ENCODE results near the gene SNX6.
"Not testable (repeated sequence)": the region's sequence is repeated elsewhere in the genome, so short reads cannot be mapped to it uniquely, and the experiment has no call there.

Gene SNX6

DNA sequence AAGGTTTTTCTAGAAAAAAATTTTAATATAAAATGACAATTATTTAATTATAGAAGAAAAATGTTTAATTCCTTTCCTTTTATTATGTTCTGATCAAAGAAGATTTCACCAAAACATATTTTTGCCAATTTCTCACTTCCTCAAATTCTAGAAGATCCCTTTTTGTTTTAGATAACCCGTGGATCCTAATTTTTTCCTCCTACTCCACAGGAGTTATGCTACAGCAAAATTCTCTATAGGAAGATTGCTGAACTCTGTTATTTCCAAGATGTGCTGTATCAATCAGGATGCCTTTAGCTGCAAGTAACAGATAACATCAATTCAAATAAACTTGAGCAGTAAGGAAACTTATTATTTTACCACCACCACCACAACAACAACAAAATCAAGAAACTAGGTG is 3.8 kb upstream of the SNX6 start:
- no peak for DNase-seq

DNA sequence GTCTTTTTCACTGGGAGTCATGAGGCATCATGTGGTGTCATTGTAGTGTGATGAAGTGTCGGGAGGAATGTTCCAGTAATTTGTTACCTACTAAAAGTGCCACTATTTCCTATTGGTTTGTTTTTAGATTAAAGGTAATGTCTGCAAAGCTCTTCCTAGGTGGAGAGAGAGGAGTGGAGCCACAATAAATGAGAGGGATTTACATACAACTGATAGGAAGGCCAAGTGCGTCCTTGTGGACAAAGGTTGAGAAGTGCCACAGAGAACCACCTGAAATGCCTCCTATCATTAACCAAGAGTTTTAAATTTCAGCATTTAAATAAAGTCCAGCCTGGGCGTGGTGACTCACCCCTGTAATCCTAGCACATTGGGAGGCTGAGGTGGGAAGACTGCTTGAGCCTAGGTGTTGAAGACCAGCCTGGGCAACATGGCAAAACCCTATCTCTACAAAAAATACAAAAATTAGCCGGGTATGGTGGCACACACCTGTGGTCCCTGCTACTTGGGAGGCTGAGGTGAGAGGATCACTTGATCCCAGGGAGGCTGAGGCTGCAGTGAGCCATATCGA is 2.5 kb upstream of the SNX6 start:
- no peak for DNase-seq

DNA sequence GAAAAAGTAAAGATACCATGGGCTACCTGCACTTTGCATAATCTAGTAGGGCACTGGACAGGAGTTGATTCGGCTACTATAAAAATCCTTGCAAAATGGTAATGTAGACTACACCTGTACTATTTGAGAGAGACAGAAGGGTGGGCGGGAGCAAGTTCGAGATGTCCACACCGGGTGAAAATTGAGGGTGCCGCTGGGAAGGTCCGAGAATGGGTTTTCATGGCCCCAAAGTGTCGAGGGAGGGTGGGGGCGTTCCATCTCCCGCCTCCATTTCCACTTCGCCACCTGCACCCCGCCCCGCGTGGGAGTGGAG is 648 bp downstream of the SNX6 start:
- no peak for DNase-seq

DNA sequence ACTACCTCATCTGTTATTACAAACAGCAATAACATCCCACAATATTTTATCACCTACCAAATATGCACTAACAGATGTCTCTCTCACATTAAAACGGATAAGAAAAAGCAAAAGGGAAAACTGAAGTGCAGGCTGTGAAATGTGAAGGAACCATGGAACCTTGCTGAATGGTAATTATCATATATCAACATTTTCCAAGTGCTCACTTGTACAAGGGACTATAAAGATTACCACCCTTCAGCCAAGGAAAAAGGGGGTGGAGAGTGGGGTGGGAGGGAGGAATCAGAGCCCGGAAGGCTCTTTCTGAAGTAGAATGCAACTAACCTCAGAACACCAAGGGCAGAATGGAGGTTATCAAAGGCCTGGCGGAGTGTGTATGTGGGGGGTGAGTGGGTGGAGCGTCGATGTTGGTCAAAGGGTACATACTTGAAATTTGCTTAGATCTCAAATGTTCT is 1.2 kb downstream of the SNX6 start:
- peak; percentile 43 for DNase-seq

DNA sequence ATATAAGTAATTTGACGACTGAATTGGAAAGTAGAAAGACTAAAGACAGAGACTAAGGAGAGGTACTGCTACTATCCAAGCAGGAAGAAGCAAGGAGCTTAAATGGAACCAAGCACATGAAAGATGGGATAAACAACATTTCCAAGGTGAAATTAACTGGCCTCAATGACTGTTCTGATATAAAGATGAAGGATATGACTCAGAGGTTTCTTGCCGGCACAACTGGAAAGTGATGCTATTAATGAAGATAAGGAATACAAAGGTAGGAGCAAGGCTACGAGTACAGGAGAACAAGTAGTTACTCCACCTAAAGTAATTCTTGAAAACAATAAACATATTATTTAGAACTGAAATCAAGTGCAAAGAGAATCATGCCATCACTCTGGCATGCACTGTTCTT is 6.4 kb downstream of the SNX6 start:
- no peak for DNase-seq

DNA sequence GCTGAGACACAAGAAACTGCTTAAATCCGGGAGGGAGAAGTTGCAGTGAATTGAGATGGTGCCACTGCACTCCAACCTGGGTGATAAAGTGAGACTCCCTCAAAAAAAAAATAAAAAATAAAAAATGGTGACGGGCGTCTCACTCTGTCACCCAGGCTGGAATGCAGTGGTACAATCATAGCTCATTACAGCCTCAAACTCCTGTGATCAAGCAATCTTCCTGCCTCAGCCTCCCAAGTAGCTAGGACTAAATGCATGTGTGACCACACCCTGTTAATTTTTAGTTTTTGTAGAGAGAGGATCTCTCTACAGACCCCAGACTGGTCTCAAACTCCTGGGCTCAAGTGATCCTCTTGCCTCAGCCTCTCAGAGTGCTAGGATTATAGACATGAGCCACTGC is 9.1 kb downstream of the SNX6 start:
- DNase-seq = no peak

DNA sequence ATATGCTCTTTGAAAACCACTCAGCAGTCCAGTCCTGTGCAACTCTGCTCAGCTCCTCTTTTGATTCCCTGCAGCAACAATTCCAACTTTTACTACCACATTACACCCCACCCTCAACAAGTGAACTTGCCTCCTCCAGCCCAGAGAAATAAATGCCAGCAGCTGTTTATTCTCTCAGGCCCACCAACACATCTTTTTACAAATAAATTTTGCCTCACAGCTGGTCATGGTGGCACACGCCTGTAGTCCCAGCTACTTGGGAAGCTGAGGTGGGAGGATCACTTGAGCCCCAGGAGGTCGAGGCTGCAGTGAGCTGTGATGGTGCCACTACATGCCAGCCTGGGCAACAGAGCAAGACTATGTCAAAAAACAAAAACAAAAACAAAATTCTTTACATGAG is 9.8 kb downstream of the SNX6 start:
- DNase-seq = no peak

DNA sequence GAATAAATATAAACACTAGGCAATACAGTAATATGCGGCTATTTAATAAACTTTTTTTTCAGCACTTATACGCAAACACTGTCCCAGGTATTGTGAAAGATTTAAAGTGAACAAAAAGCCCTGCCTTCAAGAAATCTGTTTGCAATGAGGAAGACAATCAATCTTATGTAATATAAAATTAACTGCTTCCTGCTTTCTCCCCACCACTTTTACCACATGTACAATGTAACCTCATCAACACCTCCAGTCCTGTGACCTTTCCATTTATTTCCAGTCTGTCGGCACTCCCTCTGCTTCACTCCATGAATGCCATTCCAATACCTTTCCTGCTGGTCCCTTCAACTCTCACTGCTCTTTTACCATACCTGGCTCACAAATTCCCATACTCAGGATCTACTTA is 10.5 kb downstream of the SNX6 start:
- no peak for DNase-seq

DNA sequence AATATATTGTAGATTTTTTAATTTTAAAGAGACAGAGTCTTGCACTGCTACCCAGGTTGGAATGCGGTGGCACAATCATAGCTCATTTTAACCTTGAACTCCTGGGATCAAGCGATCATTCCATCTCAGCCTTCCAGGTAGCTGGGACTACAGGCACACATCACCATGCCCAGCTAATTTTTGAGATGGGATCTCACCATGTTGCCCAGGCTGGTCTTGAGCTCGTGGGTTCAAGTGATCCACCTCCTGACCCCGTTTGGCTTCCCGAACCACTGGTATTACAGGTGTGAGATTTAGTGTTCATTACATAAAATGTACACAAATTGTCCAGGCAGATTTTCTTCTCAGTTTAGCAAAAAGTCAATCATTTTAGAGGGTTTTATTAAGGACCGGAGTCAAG is 13.6 kb downstream of the SNX6 start:
- no peak for DNase-seq

DNA sequence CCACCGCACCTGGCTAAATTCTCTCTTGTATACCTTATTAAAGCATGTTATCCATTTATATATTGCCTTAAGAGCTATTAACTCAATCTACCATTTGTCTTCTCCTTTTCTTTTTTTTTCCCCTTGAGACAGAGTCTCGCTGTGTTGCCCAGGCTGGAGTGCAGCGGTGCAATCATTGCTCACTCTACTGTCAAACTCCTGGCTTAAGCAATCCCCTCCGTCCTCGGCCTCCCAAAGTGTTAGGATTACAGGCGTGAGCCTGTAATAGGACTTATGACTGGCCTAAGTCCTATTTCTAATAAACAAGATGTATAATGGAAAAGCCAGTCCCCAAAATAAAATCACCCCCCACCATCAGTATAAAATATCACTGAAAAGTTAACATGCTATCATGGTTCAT is 14.4 kb downstream of the SNX6 start:
- DNase-seq = no peak

DNA sequence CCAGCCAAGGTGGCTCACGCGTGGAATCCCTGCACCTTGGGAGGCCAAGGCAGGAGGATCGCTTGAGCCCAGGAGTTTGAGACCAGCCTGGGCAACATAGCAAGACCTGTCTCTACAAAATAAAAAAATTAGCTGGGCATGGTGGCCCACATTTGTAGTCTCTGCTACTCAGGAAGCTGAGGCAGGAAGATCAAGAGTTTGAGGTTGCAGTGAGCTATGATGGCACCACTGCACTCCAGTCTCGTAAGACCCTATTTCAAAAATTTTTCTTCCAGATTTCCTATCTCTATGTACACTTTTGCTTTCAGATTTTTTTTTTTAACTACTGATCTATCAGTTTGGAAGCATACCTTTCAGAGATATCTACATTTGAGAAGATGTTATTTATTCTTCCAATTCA is 15.3 kb downstream of the SNX6 start:
- no peak for DNase-seq

DNA sequence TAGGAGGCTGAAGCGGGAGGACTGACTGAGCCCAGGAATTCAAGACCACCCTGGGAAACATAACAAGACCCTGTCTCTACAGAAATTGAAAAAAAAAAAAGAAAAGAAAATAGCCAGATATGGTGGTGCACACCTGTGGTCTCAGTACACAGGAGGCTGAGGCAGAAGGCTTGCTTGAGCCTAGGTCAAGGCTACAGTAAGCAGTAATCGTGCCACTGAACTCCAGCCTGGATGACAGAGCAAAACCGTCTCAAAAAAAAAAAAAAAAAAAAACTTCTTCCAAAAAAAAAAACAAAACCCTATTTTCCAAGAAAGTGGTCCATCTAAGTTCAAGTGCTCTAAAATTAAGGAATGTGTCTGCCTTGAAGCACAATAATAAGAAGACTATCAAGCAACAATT is 19.8 kb downstream of the SNX6 start:
- no peak for DNase-seq

DNA sequence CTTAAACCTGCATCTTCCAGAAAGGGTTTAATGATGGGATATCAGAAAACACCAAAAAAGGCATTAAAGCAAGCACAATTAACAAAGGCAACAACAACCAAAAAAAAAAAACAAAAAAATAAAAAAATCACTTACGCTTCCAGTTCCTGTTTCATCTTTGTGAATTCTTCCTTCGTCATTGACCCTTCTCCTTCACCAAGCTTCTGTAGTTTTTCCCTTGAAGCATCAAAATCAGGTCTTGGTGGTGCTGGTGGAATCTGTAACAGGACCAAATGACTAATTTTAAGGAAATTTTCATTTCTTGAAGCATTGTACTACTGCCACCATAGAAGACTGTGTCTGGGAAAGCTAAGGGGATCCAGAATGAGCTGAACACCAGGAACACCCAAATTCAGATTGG is 24.5 kb downstream of the SNX6 start:
- no peak for DNase-seq

DNA sequence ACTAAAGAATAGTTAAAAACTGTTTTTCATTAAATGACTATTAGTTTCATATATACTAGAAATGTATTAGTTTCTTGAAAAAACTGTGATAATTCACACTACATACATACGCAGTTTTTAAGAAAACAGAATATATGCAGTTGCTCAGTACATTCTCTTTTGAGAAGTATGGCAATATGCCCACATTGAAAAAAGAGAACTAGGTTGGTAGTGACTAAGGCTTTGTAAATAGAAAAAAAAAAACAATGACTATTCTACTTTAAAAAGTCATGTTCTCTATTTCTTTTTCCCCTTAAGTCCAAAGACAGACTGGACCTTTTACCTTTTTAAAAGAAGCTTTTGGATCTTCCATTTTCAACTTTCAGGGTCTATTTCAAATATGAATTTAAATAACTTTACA is 25.0 kb downstream of the SNX6 start:
- DNase-seq = no peak

DNA sequence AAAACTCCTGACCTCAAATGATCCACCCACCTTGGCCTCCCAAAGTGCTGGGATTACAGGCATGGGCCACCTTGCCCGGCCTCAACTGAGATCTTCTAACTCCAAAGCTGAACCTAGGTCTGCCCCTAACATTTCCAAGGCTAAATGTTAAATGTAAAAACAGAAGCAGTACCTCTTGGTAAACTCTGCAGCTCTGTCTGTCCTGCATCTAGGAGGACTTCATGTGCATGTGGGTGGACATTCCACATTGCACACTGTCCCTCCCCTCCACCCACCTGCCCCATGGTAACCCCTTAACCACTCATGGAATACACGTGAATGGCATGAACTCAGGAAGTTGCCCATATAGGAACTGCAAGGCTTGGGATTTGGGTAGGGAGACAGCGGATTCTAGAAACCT is 33.1 kb downstream of the SNX6 start:
- no peak for DNase-seq

DNA sequence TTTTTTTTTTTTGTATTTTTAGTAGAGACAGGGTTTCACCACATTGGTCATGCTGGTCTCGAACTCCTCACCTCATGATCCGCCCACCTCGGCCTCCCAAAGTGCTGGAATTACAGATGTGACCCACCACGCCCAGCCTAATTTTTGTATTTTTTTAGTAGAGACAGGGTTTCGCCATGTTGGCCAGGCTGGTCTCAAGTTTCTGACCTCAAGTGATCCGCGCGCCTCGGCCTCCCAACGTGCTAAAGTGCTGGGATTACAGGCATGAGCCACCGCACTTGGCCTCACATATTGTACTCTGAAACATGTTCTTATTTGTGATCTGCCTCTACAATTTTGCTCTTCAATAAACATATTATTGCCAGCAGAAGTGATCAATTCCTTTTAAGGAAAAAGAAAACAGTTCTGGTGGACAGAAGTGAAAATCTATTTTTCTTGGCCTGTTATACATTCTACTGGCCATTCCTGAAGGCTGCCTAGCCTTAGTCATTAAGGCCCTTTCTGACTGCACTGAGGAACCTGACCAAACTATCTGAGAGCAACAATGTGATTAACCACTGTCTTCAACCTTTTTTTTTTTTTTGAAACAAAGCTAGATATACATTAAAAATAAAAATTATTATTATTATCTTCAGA is 36.1 kb downstream of the SNX6 start:
- DNase-seq = no peak

DNA sequence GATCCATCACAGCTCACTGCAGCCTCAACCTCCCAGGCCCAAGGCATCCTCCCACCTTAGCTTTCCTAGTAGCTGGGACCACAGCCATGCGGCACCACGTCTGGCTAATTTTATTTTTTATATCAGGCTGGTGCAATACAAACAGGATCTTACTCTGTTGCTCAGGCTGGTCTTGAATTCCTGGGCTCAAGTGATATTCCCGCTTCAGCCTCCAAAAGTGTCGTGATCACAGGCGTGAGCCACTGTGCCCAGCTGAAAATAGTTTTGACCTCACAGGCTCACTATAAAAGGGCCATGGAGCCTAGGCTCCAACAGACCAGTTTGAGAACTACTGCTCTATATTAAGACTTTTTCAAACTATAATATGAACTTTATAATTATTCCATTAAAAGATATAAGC is 37.3 kb downstream of the SNX6 start:
- no peak for DNase-seq

DNA sequence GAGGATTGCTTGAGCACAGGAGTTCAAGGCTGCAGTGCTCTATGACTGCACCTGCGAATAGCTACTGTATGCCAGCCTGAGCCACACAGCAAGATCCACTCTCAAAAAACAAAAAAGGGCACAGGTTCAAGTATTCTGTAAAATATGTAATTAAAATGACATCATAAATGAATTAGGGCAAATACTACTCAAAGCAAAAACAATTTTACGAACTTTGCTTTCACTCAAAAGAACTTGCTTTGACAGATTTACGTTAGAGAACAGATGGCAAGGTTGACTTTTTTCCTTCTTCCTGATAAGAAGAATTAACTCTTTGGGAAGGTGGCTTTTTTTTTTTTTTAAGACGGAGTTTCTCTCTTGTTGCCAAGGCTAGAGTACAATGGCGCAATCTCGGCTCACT is 46.4 kb downstream of the SNX6 start:
- DNase-seq = no peak

DNA sequence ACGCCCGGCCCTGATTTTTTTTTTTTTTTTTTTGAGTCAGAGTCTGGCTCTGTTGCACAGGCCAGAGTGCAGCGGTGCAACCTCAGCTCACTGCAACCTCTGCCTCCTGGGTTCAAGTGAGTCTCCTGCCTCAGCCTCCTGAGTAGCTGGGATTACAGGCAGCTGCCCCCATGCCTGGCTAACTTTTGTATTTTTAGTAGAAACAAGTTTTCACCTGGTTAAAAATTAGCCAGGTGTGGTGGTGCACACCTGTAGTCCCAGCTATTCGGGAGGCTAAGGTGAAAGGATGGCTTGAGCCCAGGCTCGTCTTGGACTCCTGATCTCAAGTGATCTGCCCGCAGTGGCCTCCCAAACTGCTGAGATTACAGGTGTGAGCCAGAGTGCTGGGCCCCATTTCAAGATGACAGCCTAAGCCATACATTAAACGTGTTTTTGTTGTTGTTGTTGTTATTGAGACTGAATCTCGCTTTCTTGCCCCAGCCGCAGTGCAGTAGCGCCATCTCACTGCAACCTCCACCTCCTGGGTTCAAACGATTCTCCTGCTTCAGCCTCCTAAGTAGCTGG is 47.7 kb downstream of the SNX6 start:
- no peak for DNase-seq

DNA sequence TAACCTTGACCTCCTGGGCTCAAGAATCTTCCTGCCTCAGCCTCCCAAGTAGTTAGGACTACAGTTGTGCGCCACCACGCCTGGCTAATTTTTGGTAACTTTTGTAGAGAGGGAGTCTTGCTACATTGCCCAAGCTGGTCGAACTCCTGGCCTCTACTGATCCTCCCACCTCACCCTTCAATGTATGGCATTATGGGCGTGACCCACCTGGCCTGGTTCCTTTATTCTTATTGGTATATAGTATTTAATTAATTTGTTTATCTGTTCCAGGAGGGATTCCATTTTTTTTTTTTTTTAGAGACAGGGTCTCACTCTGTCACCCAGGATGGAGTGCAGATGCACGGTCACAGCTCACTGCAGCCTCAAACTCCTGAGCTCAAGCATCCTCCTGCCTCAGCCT is 49.6 kb downstream of the SNX6 start:
- no peak for DNase-seq

DNA sequence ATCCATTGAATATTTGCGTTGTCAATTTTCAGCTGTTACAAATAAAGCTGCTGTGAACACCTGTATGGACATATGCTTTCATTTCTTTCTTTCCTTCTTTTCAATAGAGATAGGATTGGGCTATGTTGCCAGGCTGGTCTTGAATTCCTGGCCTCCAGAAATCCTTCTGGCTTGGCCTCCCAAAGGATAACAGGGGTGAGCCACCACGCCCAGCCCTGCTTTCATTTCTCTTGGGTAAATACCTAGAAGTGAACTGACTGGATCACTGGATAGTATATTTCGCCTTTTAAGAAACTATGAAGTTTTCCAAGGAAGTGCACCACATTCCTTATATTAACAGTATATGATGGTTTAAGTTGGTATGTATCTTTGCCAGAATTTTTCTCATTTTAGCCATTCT is 58.2 kb downstream of the SNX6 start:
- DNase-seq = no peak

DNA sequence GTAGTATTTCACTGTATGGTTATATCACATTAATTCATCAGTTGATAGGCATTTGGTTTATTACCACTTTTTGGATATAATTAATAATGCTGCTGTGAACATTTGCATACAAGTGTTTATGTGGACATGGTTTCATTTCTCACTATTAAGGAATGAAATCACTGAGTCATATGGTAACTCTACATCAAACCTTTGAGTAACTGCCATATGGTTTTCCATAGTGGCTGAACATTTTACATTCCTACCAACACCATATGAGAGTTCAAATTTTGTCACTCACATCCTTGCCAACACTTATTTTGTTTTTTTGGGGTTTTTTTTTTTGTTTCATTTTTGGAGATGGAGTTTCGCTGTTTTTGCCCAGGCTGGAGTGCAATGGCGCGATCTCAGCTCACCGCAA is 60.2 kb downstream of the SNX6 start:
- no peak for DNase-seq

DNA sequence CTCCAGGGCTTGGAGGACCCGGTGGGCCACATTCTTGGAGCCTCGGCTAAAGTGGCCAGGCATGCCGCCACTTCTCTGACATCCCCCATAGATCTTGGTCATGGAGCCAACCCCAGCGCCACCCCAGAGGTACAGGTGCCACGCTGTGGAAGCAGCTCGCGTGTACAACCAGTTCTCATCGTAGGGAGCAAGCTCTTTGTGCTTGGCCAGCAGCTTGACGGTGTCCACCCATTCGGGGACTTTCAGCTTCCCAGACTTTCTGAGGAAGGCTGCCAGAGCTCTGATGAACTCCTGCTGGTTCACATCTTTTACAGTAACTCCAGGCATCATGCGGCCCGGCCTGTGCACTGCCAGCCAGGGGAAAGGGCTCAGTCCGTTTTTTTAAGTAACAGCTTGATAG is 61.1 kb downstream of the SNX6 start:
- no peak for DNase-seq

DNA sequence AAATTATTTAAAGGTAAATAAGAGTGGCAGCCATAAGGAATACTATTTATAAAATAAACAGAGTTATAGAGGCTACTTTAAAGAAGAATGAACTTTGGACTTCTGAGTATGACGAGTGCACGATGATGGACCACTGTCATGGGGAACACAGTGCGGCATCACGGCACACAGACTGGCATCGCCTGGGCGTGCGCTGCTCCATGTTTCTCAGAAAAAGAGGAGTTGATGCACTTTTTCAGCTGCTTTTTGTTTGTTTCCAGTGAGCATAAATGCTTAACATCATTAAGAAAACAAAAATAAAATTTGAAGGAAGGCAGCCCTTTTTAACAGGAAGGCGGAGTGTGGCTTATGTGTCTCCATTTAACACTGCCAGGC is 67.2 kb downstream of the SNX6 start:
- no peak for DNase-seq

DNA sequence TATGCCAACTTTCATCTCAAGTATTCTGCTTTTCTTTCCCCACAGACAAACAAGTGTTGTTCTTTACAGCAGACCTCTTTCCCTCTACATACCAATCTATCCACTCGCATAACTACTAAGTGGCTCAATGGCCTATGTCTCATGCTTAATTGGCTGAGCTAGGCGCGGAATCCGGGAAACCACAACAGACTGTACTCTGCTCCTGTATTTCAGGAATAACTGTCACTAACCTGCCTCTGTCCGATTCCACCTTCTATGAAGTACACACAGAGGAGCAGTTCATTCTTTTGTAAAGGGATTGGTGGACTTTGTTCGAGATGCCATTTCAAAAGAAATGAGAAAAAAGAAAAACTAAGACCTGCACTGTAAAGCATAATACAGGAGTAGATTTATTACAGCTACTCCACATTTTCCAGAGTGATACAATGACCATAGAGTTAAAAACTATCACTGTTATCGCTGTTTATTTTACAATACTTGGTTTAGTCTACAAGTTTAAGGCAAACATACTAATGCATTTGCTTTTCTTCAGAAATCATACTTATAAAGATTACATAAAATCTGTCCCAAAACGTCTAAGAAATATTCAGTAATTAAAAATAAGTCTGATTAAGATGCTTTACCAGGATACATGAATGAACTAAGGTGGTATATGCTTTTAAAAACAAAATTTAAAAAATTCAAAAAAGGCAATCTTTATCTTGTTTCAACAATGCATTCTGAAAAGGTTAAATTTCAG is 67.7 kb downstream of the SNX6 start:
- not testable (repeated sequence) for DNase-seq

All from CD4-positive, alpha-beta T cell treated with Interleukin-4 for 4 hours (primary cell).